Panc1 (cell line): Measurements from ENCODE around the gene PDLIM3. TPM values are rescaled to one million over a fixed set of nuclear protein-coding genes. Genes with fewer than 3 reads are reported as not detected.

Experiments
- ATAC-seq: fragments of 200-7000 bp; cut with Tn5 transposase; 2 replicates; pipeline ENCODE4 v1.9.1; 2020; ENCODE audit warnings: mild to moderate bottlenecking, moderate library complexity
- BruUV-seq: library from RNA; stranded (reverse); fragments of 400-500 nt; replicated peaks from 2 replicates; lab custom pipeline; 2021; lab: Mats Ljungman, UMichigan
- CTCF ChIA-PET: fragments of 300-600 bp; sonication (Branson Sonifier 250); formaldehyde crosslinking; loops from one replicate; lab custom pipeline; 2022; ENCODE audit warnings: antibody characterized with exemption; lab: Charles Lee
- POLR2A ChIA-PET: fragments of 300-600 bp; sonication (Branson Sonifier 250); formaldehyde crosslinking; loops from one replicate; lab custom pipeline; 2022; ENCODE audit warnings: antibody characterized with exemption; lab: Charles Lee
- DNase-seq: peaks from one replicate; pipeline ENCODE4 v3.0.0-alpha.2; 2010; ENCODE audit warnings: low read depth, low spot score
- H3K27ac ChIP-seq: 2 replicates; pipeline ENCODE4 v1.5.1; 2011; ENCODE audit warnings: mild to moderate bottlenecking, low read length, inconsistent platforms
- H3K27me3 ChIP-seq: fragments of 200-500 bp; sonication (Bioruptor generic); 2 replicates; pipeline ENCODE4 v1.6.0; 2014; ENCODE audit warnings: low read length, inconsistent platforms; ENCODE audit not compliant: control insufficient read depth, insufficient read depth
- H3K36me3 ChIP-seq: fragments of 200-500 bp; sonication (Bioruptor generic); 2 replicates; pipeline ENCODE4 v1.5.1; 2014; ENCODE audit warnings: inconsistent platforms, mild to moderate bottlenecking, low read length, moderate library complexity; ENCODE audit not compliant: control insufficient read depth, insufficient read depth
- H3K4me1 ChIP-seq: 2 replicates; pipeline ENCODE4 v1.5.1; 2011; ENCODE audit warnings: inconsistent platforms, mild to moderate bottlenecking, low read length, moderate library complexity; ENCODE audit not compliant: control insufficient read depth, insufficient read depth
- H3K4me3 ChIP-seq, 2 experiments: 2 replicates each; pipeline ENCODE4 v1.5.1; 2011 to 2012; ENCODE audit warnings: low read depth in 2 of 2, low read length in 2 of 2, mild to moderate bottlenecking in 2 of 2, inconsistent platforms in 1 of 2, moderate library complexity in 1 of 2
- H3K9me3 ChIP-seq: fragments of 200-500 bp; sonication (Bioruptor generic); 2 replicates; pipeline ENCODE4 v1.5.1; 2014; ENCODE audit warnings: low read depth, mild to moderate bottlenecking, inconsistent platforms, low read length, moderate library complexity; ENCODE audit not compliant: control insufficient read depth, insufficient read depth
- POLR2AphosphoS5 ChIP-seq: IDR thresholded peaks from 2 replicates; pipeline ENCODE4 v1.6.1; 2012; ENCODE audit warnings: mild to moderate bottlenecking, low read depth, low read length, moderate library complexity
- SIN3A ChIP-seq: IDR thresholded peaks from 2 replicates; pipeline ENCODE4 v1.6.1; 2012; ENCODE audit warnings: low read depth, mild to moderate bottlenecking, low read length, moderate library complexity, borderline replicate concordance; ENCODE audit not compliant: insufficient read depth
- TCF7L2 ChIP-seq: IDR thresholded peaks from 2 replicates; pipeline ENCODE4 v1.6.1; 2011; ENCODE audit warnings: mild to moderate bottlenecking, low read depth, low read length, inconsistent platforms
- in situ Hi-C: cut with HindIII; loops from 2 replicates; pipeline ENCODE4 v1.10.0; 2016; ENCODE audit warnings: low sequenced_read_pairs, low pct_unique_long_range_greater_than_20kb
- intact Hi-C: fragments of 100-400 bp; cut with micrococcal nuclease; formaldehyde crosslinking; loops from one replicate; pipeline ENCODE4 v1.10.0; 2022; ENCODE audit not compliant: unreplicated experiment
- total RNA-seq: library from RNA; stranded (reverse); gene quantifications from one replicate; pipeline ENCODE4 v1.2.1, GENCODE V29; 2021; ENCODE audit not compliant: unreplicated experiment
- TF ChIP-seq, protein P1 (sequence below): fragments of 450-650 bp; IDR thresholded peaks from 2 replicates; pipeline ENCODE4 v1.5.1; 2017; ENCODE audit warnings: mild to moderate bottlenecking
- TF ChIP-seq, protein P2 (sequence below), 2 experiments: IDR thresholded peaks; 2 replicates each; pipeline ENCODE4 v1.6.1; 2011 to 2012; ENCODE audit warnings: low read depth in 2 of 2, control low read depth in 1 of 2, low read length in 1 of 2, mild to moderate bottlenecking in 1 of 2, moderate library complexity in 1 of 2; ENCODE audit not compliant: insufficient read depth in 1 of 2

The PDLIM3 gene
- total RNA-seq, 1 experiment from 2014 or later = 0.10 TPM

DNA sequence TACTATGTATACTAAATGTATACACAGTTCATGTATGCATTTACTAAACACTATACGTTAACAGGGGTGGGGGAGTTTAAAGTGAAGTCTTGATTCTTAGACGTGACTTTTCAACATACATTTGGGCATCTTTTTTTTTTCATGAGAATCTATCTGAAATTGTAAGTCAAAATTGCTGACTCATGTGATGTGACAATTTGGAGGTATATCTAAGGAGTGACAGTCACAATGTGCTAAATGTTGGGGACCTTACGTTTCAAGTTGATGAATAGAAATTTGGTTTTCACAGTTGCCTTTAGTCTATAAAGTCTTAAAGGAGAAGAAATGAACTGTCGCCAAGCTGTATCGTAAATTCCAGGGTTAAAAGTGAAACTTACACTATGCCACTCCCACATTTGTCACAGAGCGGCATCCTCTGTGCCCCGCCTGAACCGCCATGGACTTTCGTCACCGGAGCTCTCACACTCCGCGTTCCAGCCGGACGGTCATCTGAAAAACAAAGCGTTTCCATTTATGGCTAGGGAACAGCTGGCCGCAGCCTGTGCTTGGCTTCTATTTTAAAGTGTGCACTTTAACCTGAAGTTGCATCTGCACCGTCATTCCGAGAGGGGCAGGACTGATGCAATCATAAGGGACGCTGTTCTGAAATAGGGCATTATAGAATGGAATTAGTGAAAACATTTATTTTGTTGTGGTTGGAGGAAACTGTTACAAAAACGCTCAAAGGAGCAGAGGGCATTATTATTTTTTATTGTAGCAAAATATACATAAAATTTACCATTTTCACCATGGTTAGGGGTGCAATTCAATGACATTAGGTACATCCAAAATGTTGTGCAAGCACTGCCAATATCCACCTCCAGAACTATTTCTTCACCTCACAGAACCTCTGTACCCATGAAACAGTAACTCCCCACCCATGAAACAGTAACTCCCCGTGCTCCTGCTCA is 30.9 kb downstream of the PDLIM3 start:
- POLR2A ChIA-PET = no interaction called here
- H3K4me1 ChIP-seq = no peaks in the 10 kb centered on the region
- ATAC-seq (peak; percentile 83), DNase-seq (no peak)
- BruUV-seq = no TSS peak
- in situ Hi-C loops (no loop called here), intact Hi-C loops (no loop called here)
- H3K4me3 ChIP-seq = peak overlapping the region; percentile 44 to 68
- no peaks in the 10 kb centered on the region for H3K9me3 ChIP-seq
- no peaks in the 10 kb centered on the region for H3K27me3 ChIP-seq
- peak overlapping the region; percentile 59; the same call in 1 of the 2 replicates for H3K27ac ChIP-seq
- CTCF ChIA-PET = no interaction called here
- TF ChIP-seq TCF7L2 = no peak
- TF ChIP-seq, protein P1, sequence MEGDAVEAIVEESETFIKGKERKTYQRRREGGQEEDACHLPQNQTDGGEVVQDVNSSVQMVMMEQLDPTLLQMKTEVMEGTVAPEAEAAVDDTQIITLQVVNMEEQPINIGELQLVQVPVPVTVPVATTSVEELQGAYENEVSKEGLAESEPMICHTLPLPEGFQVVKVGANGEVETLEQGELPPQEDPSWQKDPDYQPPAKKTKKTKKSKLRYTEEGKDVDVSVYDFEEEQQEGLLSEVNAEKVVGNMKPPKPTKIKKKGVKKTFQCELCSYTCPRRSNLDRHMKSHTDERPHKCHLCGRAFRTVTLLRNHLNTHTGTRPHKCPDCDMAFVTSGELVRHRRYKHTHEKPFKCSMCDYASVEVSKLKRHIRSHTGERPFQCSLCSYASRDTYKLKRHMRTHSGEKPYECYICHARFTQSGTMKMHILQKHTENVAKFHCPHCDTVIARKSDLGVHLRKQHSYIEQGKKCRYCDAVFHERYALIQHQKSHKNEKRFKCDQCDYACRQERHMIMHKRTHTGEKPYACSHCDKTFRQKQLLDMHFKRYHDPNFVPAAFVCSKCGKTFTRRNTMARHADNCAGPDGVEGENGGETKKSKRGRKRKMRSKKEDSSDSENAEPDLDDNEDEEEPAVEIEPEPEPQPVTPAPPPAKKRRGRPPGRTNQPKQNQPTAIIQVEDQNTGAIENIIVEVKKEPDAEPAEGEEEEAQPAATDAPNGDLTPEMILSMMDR = no peak
- TF ChIP-seq, protein P2, sequence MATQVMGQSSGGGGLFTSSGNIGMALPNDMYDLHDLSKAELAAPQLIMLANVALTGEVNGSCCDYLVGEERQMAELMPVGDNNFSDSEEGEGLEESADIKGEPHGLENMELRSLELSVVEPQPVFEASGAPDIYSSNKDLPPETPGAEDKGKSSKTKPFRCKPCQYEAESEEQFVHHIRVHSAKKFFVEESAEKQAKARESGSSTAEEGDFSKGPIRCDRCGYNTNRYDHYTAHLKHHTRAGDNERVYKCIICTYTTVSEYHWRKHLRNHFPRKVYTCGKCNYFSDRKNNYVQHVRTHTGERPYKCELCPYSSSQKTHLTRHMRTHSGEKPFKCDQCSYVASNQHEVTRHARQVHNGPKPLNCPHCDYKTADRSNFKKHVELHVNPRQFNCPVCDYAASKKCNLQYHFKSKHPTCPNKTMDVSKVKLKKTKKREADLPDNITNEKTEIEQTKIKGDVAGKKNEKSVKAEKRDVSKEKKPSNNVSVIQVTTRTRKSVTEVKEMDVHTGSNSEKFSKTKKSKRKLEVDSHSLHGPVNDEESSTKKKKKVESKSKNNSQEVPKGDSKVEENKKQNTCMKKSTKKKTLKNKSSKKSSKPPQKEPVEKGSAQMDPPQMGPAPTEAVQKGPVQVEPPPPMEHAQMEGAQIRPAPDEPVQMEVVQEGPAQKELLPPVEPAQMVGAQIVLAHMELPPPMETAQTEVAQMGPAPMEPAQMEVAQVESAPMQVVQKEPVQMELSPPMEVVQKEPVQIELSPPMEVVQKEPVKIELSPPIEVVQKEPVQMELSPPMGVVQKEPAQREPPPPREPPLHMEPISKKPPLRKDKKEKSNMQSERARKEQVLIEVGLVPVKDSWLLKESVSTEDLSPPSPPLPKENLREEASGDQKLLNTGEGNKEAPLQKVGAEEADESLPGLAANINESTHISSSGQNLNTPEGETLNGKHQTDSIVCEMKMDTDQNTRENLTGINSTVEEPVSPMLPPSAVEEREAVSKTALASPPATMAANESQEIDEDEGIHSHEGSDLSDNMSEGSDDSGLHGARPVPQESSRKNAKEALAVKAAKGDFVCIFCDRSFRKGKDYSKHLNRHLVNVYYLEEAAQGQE (IDR thresholded peaks at IDR 0.05; ENCODE audit: insufficient read depth in 1 of 2, low read depth in 2 of 2, low read length in 1 of 2) = no peak
- TF ChIP-seq SIN3A = no peak
- H3K36me3 ChIP-seq = no peaks in the 10 kb centered on the region

DNA sequence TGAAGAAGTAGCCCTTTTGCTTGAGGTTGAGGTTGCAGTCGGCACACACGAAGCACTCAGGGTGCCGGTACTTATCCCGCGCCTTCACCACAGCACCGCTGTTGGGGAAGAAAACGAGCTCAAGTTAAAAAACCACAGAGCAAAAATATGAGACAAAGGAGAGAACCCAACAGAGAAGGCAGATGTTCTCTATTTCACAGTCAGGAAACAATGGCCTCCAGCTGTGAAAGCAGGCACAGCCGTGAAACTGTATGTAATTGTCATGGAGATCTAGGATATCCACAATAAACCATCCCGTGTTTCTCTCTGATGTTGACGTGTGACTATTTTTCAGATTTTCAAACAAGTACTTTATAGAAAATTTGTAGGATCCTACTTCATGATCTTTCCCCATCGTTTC is 32.9 kb downstream of the PDLIM3 start:
- Histone ChIP-seq H3K27ac (no peak overlapping the region), H3K4me3 (no peak overlapping the region), H3K36me3 (no peaks in the 10 kb centered on the region), H3K9me3 (no peaks in the 10 kb centered on the region), H3K27me3 (no peaks in the 10 kb centered on the region), H3K4me1 (no peaks in the 10 kb centered on the region)
- BruUV-seq = no TSS peak
- ChIA-PET POLR2A (no interaction called here), CTCF (no interaction called here)
- in situ Hi-C loops (no loop called here), intact Hi-C loops (no loop called here)
- DNase-seq (no peak), ATAC-seq (no peak)
- no peak for TF ChIP-seq POLR2AphosphoS5
- no peak for TF ChIP-seq SIN3A
- TF ChIP-seq TCF7L2 = no peak
- TF ChIP-seq, protein P1 = no peak
- TF ChIP-seq, protein P2 (IDR thresholded peaks at IDR 0.05; ENCODE audit: insufficient read depth in 1 of 2, low read depth in 2 of 2, low read length in 1 of 2) = no peak
